NCI-H1417 treated with DMSO at 0.1 percent for 48 hours (cell line): ENCODE measurements around the gene PDGFD.

ENCODE experiments used
- DNase-seq: peaks from one replicate; lab custom pipeline; 2025; lab: John Stamatoyannopoulos, UW

PDGFD gene

DNA sequence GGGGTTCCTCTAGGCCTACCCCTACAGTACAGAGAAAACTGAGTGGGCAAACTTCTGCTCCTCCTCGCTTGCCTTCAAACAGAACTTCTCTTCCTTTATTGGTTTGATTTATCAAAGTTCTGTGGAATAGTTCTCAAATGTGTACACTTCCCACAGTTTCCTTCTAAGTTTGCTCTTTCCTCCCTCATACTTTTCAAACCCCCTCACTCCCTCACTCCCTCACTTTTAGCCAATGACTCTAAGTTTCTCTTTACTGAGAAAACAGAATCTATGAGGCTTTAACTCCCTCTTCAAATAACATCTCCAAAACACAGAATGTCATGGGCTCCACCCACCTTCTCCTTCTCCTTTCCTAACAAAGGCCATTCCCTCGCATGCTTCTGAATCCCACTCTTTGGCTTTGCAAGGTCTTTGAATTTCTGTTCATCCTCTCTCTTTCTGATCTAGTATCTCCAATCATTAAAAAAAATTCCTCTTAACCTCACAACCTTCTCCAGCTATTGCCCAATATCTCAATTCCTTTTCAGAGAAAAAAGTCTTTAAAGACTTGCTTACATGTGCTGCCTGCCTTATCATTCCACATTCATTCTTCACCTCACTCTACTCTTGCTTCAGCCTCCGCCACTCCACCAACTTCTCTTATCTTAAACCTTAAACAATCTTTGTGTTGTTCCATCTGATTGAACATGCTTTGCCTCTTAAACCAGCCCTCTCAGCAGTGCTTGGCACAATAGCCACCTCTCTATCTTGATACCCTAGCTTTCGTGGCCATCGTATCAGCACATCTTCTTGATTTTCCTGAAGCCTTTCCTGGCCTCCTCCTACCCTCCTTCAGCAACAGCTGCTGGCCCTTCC is 70.3 kb downstream of the PDGFD start:
- DNase-seq = no peak

DNA sequence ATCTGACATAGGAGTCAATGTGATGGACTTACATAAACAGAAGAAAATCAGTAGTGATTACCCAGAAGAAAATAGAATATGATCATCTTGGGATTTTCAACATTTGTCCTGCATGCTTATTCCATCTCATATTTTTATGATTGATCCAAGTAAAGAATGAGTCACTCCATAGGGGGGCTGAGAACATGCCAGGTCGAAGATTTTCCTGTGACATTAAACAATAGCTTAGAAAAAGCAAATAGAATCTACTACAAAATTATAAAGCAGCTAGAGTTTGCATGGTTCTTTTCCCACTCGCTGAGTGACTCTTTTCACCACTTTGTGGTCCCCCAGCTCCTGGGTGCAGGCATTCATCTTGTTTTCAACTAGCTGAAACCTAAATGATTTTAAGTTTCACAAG is 71.2 kb downstream of the PDGFD start:
- no peak for DNase-seq

DNA sequence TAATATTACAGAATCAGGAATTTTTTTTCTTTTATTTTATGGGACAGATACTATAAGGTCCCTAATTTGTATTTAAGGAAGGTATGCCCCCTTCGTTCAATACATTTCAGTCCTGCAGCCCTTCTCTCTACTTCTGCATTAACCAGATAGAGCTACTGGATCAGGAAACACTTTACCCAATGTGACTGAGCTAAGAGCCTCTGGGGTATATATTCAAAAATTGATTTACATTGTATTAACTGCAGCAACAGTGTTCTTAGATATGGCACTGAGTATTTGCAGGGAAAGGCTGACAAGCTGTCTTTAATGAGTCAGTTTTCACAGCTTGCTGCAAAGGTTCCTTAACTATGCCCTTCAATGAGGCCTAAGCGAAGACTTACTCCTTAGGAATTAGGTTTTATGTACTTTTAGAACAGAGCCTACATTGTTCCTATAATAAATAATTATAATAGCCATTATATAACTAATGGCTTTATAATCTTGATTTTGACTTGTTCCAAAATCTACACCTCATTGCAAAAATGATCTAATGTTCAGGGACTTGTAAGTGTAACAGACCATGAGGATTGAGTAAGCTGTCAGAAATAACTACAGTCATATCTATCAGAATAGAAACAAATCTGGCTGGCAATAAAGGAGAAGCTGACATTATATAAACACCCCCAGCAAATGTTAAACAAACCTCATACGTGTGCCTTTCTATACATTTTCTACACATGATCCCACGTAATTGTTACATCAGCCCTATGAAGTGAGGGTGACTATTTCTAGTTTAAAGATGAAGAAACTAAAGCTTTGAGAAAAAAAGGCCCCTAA is 72.5 kb downstream of the PDGFD start:
- no peak for DNase-seq

DNA sequence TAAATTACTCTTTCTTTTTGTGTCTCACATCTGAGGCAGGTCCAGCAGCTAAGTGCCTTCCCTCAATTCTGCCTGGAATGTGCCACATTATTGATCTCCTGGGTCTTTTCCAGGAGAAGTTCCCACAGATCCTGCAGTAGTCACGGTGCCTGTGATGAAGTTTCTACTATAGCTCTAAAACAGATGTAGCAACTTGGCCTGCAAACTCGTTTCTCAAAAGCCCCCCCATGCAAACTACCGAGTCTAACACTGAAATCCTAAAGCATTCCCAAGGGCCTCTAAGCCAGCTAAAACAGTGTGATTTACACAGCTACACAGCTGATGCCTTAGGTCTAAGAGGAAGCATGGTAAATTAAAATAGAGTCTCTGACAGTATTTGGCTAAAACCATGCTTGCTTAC is 73.2 kb downstream of the PDGFD start:
- no peak for DNase-seq

DNA sequence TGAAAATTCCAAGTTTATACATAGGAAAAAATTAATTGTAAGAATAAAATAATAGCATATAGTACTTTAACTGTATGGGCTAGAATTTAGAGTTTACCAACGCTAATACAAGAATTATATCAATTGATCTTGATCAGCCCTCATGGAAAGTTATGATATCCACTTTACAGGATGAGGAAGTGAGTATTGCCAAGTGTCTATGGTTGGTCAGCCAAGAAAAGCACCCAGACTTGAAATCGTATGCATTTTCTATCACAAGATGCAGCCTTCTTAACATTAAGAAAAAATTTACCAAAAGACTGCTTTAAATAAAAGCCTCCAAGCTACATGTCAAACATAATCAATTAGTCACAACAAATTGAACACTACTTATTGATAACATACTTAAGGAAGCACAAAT is 74.5 kb downstream of the PDGFD start:
- no peak for DNase-seq

DNA sequence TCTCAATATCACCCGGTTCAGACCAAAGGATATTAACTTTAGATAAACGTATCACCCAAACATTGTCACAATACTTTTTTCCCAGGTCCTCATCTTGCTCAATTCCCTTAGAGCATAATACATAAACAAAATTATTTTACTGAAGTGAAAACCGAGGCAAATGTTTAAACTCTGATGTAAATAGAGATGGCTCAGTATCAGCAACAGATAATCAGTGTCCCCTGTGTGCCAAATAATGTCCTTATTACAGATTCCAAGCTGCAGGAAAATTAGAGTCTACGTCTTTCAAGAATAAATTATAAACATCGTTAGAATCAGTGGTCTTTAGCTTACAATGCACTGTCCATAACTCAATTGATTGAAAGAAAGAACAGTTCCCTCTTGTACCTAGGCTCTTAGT is 77.3 kb downstream of the PDGFD start:
- DNase-seq = no peak

DNA sequence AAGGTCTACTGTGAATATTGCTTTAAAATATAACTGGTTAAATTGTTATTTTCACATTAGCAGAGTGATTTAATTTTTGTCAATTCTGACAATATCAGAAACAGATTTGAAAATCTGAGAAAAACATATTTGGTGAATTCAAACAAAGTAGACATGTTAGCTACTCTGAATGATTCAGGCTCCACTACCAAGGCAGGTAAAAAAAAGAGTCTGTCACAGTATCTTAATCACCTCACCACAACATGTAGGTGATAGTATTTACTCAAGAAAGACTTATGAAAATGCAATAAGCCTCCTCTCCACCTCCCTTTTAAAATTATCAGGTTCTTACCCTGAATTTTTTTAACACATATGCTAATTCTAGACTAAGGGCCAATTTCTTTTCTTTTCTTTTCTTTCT is 85.0 kb downstream of the PDGFD start:
- no peak for DNase-seq

DNA sequence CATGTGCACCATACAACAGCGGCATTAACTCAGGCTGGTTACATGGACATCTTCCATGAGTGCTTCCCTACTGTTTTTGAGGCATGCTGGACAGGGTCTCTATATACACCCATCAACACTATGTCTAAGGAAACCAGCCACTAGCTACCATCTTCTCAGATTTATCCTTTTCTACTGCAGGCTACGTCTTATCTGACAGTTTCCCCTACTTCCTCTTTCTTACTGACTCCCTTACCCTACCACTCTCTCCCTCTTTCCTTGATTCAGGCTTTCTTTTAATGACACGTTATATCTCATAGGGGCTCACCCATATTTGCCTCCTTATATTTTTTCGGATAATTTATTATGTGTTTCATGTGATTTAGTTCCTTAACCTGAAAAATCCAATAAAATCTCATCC is 85.7 kb downstream of the PDGFD start:
- no peak for DNase-seq

DNA sequence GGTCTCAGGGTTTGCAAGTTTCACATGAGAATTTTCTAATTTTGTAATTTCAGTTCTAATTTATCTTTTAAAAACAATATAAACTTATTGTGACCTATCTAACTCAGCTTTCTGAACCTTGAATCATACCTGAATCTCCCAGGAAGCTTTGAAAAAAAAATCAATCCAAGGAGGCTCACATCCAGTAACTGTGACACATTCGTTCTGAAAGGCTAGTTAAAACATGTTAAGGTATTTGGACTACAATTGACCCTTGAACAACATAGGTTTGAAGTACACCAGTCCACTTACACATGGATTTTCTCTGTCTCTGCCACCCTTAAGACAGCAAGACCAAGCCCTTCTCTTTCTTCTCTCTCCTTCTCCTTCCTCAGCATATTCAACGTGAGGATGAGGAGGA is 87.5 kb downstream of the PDGFD start:
- DNase-seq = no peak

DNA sequence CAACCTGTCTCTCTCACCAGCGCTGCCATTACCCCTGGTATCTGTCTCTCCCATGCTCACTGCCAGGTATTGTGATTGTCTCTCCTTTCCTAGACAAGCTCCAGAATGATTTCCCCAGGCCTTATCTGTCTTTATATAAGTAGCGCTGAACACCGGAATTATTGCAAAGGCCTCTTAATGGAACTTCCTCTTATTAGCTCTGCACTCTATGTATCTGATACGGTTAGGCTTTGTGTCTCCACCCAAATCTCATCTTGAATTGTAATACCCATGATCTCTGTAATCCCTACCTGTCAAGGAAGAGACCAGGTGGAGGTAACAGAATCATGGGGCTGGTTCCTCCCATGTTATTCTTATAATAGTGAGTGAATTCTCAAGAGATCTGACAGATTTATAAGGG is 88.2 kb downstream of the PDGFD start:
- DNase-seq = no peak

DNA sequence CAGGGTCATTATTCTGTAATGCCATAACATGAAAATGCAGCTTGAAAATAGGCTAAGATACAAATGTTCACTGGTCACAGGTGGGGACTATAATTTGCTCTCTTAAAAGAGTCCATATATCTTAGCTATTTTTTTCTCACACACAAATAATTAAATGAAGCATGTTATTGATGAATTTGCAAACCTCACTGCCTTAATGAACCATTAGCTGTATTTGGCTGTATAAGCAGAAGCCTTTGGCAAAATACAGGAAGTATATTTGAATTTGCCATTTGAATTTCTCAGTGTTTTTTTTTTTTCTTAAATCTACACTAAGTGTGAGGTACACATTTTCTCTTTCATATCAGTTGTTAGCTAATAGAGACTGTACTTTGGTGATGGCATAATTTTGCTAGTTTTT is 88.9 kb downstream of the PDGFD start:
- no peak for DNase-seq

DNA sequence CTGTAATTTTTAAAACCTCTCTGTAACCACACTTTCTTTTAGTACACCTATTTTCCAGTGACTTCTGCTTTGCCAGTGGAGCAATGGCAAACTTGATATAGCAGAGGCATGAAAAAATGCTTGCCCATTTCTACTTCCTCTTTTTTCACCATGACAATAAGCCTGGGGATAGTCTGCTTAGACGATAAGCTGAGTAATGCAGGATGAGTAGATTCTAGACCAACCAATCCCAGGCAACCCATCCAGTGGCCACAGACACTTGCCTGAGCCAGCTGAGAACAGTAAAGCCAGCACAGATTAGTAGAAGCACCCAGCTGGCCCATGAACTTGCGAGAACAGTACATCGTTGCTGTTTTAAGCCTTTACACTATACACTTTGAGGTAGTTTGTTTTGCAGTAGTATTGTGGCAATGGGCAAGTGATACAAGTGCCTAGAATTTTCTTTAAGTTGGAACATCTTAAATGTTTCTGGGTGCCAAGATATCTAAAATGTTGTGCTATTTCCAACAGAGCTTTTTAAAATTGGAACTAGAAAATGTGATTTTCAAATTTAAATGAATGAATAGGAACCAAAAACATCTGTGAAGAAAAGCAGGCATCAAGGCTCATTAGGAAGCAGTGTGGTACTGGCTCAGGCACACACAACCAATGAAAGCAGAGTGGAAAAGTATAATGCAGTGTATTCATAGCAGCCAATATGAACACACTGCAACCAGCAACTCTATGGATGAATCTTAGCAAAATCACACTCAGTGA is 89.8 kb downstream of the PDGFD start:
- DNase-seq = no peak

DNA sequence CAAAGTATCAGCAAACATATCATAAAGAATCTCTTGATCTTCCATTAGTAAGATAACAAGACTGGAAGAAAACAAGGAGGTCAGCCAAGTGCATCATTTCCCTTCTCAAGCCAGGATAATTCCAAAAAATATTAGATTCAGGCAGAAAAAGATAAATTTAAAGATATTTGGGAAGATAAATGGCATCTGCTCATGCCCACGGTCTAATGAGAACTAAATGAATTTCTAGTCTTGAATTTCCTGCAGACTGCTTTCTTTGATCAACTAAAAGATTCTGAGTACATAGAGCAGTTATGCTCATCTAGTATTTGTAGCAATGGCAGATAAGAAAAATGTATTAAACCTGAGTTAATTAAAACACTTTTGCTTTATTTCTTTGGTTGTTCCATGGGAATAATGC is 96.4 kb downstream of the PDGFD start:
- no peak for DNase-seq

DNA sequence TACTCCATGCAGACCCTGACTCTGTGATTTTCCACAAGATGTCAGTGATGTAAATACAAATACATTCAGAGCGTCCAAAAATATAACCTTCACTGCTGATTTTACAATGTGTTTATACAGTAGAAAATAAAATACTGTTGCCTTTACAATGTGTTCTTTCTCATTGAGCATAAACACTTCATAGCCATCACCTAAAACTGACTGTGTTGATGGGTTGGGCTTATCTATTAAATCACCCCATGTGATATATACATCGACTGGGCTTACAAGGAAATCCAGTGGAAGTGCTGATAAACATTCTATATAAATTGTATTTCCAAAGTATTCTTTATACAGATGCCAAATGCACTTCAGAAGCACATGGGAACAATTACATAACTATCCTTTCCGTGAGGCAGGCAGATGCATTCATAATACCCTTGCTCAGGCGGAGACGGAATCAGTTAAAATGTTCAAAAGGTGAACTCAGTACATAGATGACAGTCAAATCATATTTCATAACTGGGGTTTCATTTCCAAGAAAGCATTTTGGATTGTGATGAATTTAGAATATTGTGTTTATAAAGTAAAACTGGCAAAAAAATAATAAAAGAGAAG is 99.8 kb downstream of the PDGFD start:
- DNase-seq = no peak

DNA sequence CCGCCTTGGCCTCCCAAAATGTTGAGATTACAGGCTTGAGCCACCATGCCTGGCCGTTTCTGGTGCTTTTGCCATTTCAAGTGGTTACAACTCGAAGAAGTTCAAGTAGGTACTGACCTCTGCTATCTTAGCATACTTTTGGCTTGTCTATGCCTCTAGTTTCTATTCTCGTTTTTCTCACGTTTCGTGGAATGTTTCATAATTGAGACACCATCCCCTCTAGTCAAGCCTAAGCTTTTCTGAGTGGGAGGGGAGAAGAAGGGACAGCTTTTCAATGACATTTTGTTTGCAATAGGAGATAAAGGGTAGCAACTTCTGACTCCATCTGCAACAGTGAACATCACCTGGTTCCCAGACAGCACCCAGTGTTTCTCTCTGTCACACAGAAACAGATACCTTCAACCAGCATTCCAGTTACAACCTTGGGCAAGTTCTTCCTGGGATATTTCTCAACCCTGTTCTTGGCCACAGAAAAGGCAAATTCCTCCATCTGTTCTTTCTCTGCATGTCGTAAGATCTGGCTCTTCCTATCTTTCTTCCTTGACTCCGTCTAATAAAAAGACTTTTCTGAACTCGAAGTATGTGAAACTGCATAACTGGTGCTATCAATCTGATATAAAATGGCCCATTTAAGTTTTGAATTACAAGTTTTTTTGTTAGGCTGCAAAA is 102.0 kb downstream of the PDGFD start:
- no peak for DNase-seq

DNA sequence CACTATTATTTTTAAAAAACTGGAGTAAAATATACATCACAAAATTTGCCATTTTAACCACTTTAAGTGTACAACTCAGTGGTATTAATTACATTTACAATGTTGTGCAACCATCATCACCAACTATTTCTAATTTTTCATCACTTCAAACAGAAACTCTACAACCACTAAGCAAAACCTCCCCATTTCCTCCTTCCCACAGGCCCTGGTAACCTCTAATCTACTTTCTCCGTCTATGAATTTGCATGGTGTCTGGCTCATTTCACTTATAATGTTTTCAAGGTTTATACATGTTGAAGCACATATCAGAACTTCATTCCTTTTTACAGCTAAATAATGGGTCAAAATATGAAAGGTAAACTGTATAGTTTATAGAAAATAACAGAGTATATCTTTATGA is 103.1 kb downstream of the PDGFD start:
- no peak for DNase-seq

DNA sequence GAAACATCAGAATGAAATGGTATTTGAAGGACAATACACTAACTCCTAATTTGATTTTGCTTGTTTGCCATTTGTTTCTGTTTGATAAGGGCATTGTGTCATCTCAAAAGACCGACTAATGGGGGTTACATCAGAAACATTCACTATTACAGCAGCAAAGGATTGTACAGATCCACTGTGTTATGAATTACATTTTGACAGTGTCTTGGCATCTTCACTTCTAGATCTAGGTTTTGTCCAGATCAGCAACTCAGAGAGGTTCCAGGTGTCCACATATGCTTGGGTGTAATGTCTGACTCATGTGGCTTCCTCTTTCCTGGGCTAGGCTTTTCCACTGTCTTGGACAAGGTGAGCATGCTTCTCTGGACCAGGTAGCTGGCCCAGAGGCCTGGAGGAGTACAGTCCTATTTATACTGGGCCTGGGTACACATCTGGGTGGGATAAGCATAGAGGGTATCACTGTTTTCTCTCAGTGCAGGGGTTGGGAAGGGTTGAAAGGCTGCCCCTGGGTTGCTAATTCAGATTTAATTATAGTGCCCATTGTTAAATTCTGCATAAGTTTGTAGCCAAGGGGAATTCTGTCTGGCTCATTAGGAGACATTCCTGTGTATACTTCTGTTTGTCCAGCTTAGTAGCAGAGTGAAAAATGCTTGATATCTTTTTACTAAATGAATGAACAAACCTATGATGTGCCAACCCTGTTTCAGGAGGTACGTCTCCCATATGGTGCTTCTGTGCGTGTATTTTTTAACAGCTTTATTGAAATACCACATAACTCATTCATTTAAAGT is 103.7 kb downstream of the PDGFD start:
- no peak for DNase-seq

DNA sequence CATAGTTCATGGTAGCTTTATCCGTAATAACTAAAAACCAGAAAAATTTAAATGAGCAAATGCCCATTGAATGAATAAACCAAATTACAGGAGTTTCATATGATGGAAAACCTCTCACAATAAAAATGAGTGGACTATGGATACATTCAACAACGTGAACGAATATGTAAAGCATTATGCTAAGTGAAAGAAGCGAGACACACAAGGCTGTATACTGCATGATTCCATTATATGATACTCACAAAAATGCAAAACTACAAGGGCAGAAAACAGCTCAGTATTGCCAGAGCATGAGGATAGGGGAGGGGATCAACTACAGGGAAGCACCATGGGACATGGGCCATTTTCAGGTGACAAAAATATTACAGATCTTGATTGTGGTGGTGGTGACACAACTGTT is 105.3 kb downstream of the PDGFD start:
- DNase-seq = no peak

DNA sequence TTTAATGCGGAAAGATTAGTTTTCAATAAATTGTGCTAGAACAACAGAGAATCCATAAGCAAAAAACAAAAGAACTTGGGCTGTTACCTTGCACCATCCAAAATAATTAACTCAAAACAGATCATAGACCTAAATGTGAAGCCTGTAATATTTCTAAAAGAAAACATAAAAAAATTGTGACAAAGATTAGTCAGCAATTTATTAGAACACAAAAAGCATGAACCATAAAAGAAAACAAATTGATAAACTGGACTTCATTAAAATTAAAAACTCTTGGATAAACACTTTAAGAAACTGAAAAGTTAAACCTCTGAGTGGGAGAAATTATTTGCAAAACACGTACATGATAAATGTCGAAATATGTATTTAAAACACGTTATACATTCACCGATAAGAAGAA is 106.0 kb downstream of the PDGFD start:
- no peak for DNase-seq

DNA sequence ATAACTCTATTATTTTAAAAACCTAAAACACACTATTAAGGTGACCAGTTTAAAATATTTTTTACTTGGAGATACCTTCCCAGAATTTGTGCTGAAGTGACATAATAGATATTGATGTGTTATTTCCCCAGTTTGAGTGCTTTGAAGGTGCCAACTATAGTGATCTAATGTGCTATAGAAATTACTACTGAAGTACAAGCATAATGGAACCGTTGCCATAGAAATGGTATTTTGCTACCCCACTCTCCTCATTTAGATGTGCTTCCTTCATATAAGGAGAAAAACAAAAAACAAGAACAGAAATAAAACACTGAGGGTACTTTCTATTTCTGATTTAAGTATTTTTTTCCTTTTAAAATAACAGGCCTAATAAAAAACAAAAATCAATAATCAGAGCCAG is 108.4 kb downstream of the PDGFD start:
- DNase-seq = no peak
